ENCODE results near the gene AHCYL1. TPM values are rescaled to one million over a fixed set of nuclear protein-coding genes. Genes with fewer than 3 reads are reported as not detected.
A peak's percentile ranks its signal among the peaks of the same experiment; 100 is the strongest.

AHCYL1 gene
- total RNA-seq, 1 donor from 2014 or later = 31.6 TPM

DNA sequence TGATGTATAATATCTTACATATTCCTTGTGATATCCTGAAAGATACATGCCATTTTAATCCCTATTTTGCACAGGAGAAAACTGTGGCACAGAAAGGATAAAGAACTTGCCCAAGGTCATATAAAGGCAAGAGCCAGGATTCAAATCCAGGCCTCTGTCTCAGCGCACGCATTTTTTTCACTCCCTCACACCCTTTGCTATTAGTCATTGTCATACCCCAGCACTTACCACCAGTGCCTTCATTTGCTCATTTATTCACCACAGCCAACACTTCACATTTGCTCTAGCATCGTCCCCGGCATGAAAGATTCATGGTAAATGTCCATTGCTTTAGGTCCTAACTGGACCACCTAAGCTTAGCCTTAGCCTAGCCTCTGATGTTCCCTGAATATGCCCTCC lies 71.7 kb downstream of the AHCYL1 start:
- Histone ChIP-seq H3K4me3 (ENCODE audit: low read depth, low read length) (no peak overlapping the region), H3K27me3 (ENCODE audit: control insufficient read depth, insufficient read depth, low read length) (no peaks in the 10 kb centered on the region), H3K36me3 (ENCODE audit: control insufficient read depth, insufficient read depth, low read length) (peaks cover 28% of the 10 kb centered on the region)
- FAIRE-seq (no peak), DNase-seq (ENCODE audit: low read depth) (no peak)
- TF ChIP-seq, protein P1, sequence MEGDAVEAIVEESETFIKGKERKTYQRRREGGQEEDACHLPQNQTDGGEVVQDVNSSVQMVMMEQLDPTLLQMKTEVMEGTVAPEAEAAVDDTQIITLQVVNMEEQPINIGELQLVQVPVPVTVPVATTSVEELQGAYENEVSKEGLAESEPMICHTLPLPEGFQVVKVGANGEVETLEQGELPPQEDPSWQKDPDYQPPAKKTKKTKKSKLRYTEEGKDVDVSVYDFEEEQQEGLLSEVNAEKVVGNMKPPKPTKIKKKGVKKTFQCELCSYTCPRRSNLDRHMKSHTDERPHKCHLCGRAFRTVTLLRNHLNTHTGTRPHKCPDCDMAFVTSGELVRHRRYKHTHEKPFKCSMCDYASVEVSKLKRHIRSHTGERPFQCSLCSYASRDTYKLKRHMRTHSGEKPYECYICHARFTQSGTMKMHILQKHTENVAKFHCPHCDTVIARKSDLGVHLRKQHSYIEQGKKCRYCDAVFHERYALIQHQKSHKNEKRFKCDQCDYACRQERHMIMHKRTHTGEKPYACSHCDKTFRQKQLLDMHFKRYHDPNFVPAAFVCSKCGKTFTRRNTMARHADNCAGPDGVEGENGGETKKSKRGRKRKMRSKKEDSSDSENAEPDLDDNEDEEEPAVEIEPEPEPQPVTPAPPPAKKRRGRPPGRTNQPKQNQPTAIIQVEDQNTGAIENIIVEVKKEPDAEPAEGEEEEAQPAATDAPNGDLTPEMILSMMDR (IDR thresholded peaks at IDR 0.05; ENCODE audit: insufficient read depth, low read length, severe bottlenecking) = no peak

DNA sequence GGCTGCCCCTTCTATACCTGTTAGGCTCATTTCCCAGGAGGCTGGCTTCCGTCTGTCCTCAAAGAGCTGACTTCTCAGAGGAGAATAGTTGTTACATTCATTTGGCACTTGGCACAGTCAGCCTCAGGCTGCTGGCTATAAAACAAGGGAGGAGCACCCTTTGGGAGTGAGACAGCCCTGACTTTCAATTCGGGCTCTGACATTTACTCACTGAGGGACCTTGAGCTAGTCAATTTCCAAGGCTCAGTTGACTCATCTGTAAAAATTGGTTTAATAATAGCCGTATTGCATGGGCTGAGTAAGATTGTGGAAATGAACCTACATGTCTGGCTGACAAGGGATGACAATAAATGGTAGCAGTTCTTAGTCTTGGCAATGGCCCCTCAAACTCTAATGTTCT lies 72.2 kb downstream of the AHCYL1 start:
- peaks cover 24% of the 10 kb centered on the region for H3K36me3 ChIP-seq (ENCODE audit: control insufficient read depth, insufficient read depth, low read length)
- DNase-seq (ENCODE audit: low read depth) (peak; percentile 35), FAIRE-seq (no peak)
- H3K27me3 ChIP-seq (ENCODE audit: control insufficient read depth, insufficient read depth, low read length) = no peaks in the 10 kb centered on the region
- TF ChIP-seq, protein P1 (IDR thresholded peaks at IDR 0.05; ENCODE audit: insufficient read depth, low read length, severe bottlenecking) = no peak
- no peak overlapping the region for H3K4me3 ChIP-seq (ENCODE audit: low read depth, low read length)

DNA sequence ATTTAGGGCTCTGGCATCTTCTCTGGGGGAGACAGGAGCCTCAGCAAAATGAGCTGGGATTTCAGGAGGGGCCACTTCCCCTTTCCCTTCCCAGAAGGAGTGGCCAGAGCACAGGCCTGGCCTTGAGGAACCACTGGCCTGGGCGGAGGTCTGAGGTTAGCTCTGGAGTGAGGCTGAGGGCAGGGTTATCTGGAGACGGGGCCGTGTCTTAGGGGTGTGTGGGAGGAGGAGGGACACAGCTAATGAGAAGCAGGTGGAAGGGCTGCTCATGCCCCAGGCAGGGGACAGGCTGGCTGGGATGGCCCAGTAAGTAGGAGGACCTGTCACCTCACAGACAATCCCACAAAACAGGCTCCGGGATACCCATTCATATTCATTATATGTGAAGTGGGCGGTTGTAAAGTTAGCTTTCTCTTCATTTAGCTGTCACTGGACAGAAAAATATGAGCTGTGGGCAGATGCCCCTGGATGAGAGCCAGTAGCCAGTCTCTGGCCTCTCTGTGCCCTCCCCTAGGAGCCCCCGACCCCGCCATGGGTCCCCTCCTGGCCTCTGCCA lies 73.5 kb downstream of the AHCYL1 start:
- TF ChIP-seq, protein P1 (IDR thresholded peaks at IDR 0.05; ENCODE audit: insufficient read depth, low read length, severe bottlenecking) = no peak
- H3K36me3 ChIP-seq (ENCODE audit: control insufficient read depth, insufficient read depth, low read length) = peaks cover 23% of the 10 kb centered on the region
- FAIRE-seq = no peak
- no peak overlapping the region for H3K4me3 ChIP-seq (ENCODE audit: low read depth, low read length)
- no peaks in the 10 kb centered on the region for H3K27me3 ChIP-seq (ENCODE audit: control insufficient read depth, insufficient read depth, low read length)
- DNase-seq (ENCODE audit: low read depth) = no peak

DNA sequence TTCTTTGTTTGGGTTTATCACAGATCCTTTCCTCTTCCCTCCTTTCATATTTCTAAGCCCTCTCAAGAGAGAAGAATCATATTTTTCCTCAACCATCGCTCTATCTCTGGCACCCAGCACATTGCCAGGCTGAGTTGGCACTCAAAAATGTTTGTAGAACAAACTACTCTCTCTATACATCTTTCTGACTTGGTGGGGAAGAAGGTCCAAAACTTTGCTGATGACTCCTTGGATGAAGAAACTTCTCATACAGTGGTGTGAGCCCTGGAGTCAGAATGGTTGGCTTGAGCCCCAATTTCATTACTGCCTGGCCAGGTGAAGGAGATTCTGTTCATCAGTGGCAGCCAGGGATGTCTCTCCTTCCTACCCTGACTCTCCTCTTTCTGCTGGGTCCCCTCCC lies 74.0 kb downstream of the AHCYL1 start:
- FAIRE-seq = no peak
- H3K27me3 ChIP-seq (ENCODE audit: control insufficient read depth, insufficient read depth, low read length) = no peaks in the 10 kb centered on the region
- TF ChIP-seq, protein P1 (IDR thresholded peaks at IDR 0.05; ENCODE audit: insufficient read depth, low read length, severe bottlenecking) = no peak
- H3K36me3 ChIP-seq (ENCODE audit: control insufficient read depth, insufficient read depth, low read length) = peaks cover 18% of the 10 kb centered on the region
- DNase-seq (ENCODE audit: low read depth) = no peak
- no peak overlapping the region for H3K4me3 ChIP-seq (ENCODE audit: low read depth, low read length)

DNA sequence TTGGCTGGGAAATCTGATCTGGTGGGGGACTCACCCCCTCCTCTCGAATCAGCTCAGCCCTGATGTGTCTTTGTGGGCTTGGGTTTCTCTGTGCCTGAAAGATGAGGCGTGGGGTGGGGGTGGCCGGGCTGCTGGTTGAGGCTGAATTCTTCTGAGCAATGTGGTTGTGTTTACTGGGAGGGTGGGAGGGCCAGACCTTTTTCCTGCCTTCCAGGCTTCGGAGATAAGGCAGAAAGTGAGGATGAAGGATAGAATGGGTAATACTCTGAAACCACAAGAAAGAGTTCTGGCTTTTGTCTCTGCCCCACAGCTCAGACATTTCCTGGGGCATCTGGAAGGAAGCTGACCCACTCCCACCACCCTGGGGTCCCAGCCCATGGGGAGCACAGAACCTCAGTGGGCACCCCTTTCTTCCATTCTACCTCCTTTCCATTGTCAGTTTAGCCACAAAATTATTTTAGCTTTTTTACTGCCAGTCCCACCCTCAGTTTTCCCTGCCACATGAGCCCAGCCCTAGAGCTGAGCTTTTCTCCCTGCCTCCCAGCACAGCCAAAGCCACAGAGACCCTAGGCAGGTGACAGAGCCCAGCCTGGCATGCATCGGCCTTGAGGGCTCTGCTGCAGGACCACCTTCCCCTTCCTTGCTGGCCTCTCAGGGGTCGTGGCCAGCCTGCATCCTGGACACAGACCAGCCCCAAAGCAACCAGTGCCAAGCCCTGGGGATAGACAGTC lies 74.7 kb downstream of the AHCYL1 start:
- Histone ChIP-seq H3K4me3 (ENCODE audit: low read depth, low read length) (no peak overlapping the region), H3K27me3 (ENCODE audit: control insufficient read depth, insufficient read depth, low read length) (no peaks in the 10 kb centered on the region), H3K36me3 (ENCODE audit: control insufficient read depth, insufficient read depth, low read length) (peaks cover 13% of the 10 kb centered on the region)
- no peak for FAIRE-seq
- TF ChIP-seq, protein P1 (IDR thresholded peaks at IDR 0.05; ENCODE audit: insufficient read depth, low read length, severe bottlenecking) = no peak
- no peak for DNase-seq (ENCODE audit: low read depth)

Data from bronchial epithelial cell (primary cell).